CD4-positive, alpha-beta T cell (primary cell): ENCODE results near the gene ADAT3. TPM values are rescaled to one million over a fixed set of nuclear protein-coding genes. Genes with fewer than 3 reads are reported as not detected.

ENCODE experiments used
- ATAC-seq: fragments of 200-7000 bp; cut with Tn5 transposase; one replicate; pipeline ENCODE4 v1.10.0; 2022; ENCODE audit warnings: mild to moderate bottlenecking; ENCODE audit not compliant: poor library complexity
- CTCF ChIA-PET: fragments of 350-600 bp; sonication (Branson Sonifier 250); formaldehyde crosslinking; loops from one replicate; lab custom pipeline; 2021; ENCODE audit warnings: antibody characterized with exemption, inconsistent platforms; lab: Charles Lee
- POLR2A ChIA-PET: fragments of 350-600 bp; sonication (Branson Sonifier 250); formaldehyde crosslinking; loops from one replicate; lab custom pipeline; 2021; ENCODE audit warnings: antibody characterized with exemption, inconsistent platforms; lab: Charles Lee
- DNase-seq, 14 experiments: peaks; one replicate each; pipeline ENCODE4 v3.0.0-alpha.2; 2013 to 2020; ENCODE audit warnings: mixed read lengths in 2 of 14
- H3K27ac ChIP-seq, 2 donors: one replicate each; pipeline versions ENCODE4 v1.5.1 to v1.7.0; 2013; ENCODE audit warnings: low read length in 2 of 2, low read depth in 1 of 2, mild to moderate bottlenecking in 1 of 2
- H3K27me3 ChIP-seq, 2 experiments: 1 replicate in 1 of 2; 2 replicates in 1 of 2; pipeline versions ENCODE4 v1.6.1 to v1.7.0; 2013; ENCODE audit warnings: low read length in 2 of 2, control low read depth in 1 of 2, mild to moderate bottlenecking in 1 of 2, moderate library complexity in 1 of 2; ENCODE audit not compliant: insufficient read depth in 2 of 2, control insufficient read depth in 1 of 2
- H3K36me3 ChIP-seq: one replicate; pipeline ENCODE4 v1.6.1; 2013; ENCODE audit warnings: low read length, control low read depth; ENCODE audit not compliant: insufficient read depth
- H3K4me1 ChIP-seq: one replicate; pipeline ENCODE4 v1.6.1; 2013; ENCODE audit warnings: low read length, control low read depth; ENCODE audit not compliant: insufficient read depth
- H3K4me3 ChIP-seq: one replicate; pipeline ENCODE4 v1.5.1; 2013; ENCODE audit warnings: mild to moderate bottlenecking, low read length, moderate library complexity
- H3K9me3 ChIP-seq, 2 experiments: 1 replicate in 1 of 2; 2 replicates in 1 of 2; pipeline versions ENCODE4 v1.6.1 to v1.7.0; 2013; ENCODE audit warnings: low read length in 2 of 2, mild to moderate bottlenecking in 2 of 2, control low read depth in 1 of 2, moderate library complexity in 1 of 2; ENCODE audit not compliant: control insufficient read depth in 1 of 2, insufficient read depth in 1 of 2
- H3K27ac Mint-ChIP-seq: one replicate; pipeline ENCODE4 v1.8.0; 2020; ENCODE audit warnings: mixed read lengths
- H3K27me3 Mint-ChIP-seq: one replicate; pipeline ENCODE4 v1.8.0; 2021; ENCODE audit warnings: mixed read lengths
- H3K36me3 Mint-ChIP-seq: one replicate; pipeline ENCODE4 v1.8.0; 2021; ENCODE audit warnings: low read depth, mixed read lengths
- H3K4me1 Mint-ChIP-seq: one replicate; pipeline ENCODE4 v1.8.0; 2021; ENCODE audit warnings: low read depth, mixed read lengths
- H3K4me3 Mint-ChIP-seq: one replicate; pipeline ENCODE4 v1.8.0; 2020; ENCODE audit warnings: mild to moderate bottlenecking, mixed read lengths
- H3K9me3 Mint-ChIP-seq: one replicate; pipeline ENCODE4 v1.8.0; 2020; ENCODE audit warnings: mixed read lengths
- CTCF ChIP-seq: fragments of 200-600 bp; IDR thresholded peaks from one replicate; pipeline ENCODE4 v1.8.0; 2022; ENCODE audit warnings: antibody characterized with exemption, mild to moderate bottlenecking
- intact Hi-C, 2 experiments: fragments of 100-400 bp; cut with DNase I in 1 of 2; cut with micrococcal nuclease in 1 of 2; formaldehyde crosslinking; loops; one replicate each; pipeline versions ENCODE4 v1.15.1 to v1.9.0; 2023 to 2025; cut with DNase I, micrococcal nuclease
- total RNA-seq, 174 experiments: library from RNA in 2 of 174; stranded (reverse) in 2 of 174; gene quantifications; one replicate each; pipeline ENCODE4 v1.2.3 and lab custom pipeline; 2021 to 2026

ADAT3 gene
- total RNA-seq, 2 experiments from 2014 or later = 7.9 to 8.2 TPM

DNA sequence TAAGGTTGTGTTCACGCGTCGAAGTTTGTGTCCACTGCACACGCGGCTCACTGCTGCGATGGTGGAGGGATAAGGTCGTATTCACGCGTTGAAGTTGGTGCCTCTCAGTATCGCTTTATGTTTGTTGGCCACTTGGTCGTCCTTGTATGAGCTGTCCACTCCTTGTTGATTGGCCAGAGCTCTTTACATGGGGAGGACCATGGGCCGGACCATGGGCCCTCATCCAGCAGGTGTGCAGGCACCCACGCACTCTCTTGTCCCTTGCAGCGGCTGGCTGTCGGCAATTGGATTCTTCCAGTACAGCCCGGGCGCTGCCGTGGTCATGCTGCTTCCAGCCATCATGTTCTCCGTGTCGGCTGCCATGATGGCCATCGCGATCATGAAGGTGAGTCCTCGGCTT, 17.6 kb downstream of the ADAT3 start:
- Histone ChIP-seq H3K36me3 (peaks cover 22% of the 10 kb centered on the region), H3K4me1 (peaks cover 36% of the 10 kb centered on the region), H3K9me3 (no peaks in the 10 kb centered on the region), H3K27me3 (no peaks in the 10 kb centered on the region), H3K4me3 (no peak overlapping the region), H3K27ac (no peak overlapping the region)
- no peak overlapping the region for H3K27ac Mint-ChIP-seq
- H3K9me3 Mint-ChIP-seq = no peaks in the 10 kb centered on the region
- H3K4me3 Mint-ChIP-seq = no peak overlapping the region
- H3K27me3 Mint-ChIP-seq = no peaks in the 10 kb centered on the region
- CTCF ChIA-PET = interaction anchor here (1.3 kb wide), 1 partner anchor 10 kb away, joined by 5 read pairs; no protein-coding TSS in a partner anchor
- H3K4me1 Mint-ChIP-seq = peaks cover 8% of the 10 kb centered on the region
- DNase-seq = no peak
- no peaks in the 10 kb centered on the region for H3K36me3 Mint-ChIP-seq
- no peak for TF ChIP-seq CTCF
- ATAC-seq = no peak
- POLR2A ChIA-PET = interaction anchor here (0.5 to 0.8 kb wide), 2 partner anchors 17 to 77 kb away, joined by 3 to 4 read pairs; no protein-coding TSS in a partner anchor
- intact Hi-C loops = no loop called here

- POLR2A ChIA-PET = interaction anchor here (0.8 kb wide), 1 partner anchor 18 kb away, joined by 3 read pairs; no protein-coding TSS in a partner anchor
- intact Hi-C loops = no loop called here
- TF ChIP-seq CTCF = no peak
- CTCF ChIA-PET = interaction anchor here (1.3 kb wide), 1 partner anchor 9 kb away, joined by 5 read pairs; no protein-coding TSS in a partner anchor
- no peaks in the 10 kb centered on the region for H3K9me3 ChIP-seq
- no peak overlapping the region for H3K4me3 ChIP-seq
- DNase-seq (peak in 7 of 14 experiments; percentile 31 to 67 (median 42)), ATAC-seq (peak; percentile 78)
- Mint-ChIP-seq H3K4me3 (no peak overlapping the region), H3K36me3 (no peaks in the 10 kb centered on the region), H3K4me1 (peaks cover 12% of the 10 kb centered on the region), H3K27ac (no peak overlapping the region), H3K27me3 (no peaks in the 10 kb centered on the region), H3K9me3 (no peaks in the 10 kb centered on the region)
- no peak overlapping the region for H3K27ac ChIP-seq
- H3K4me1 ChIP-seq = peaks cover 42% of the 10 kb centered on the region
- peaks cover 17% of the 10 kb centered on the region for H3K36me3 ChIP-seq
- H3K27me3 ChIP-seq = no peaks in the 10 kb centered on the region
Observed at GRCh38 chr19:1923319-1923718, 18.1 kb downstream of the ADAT3 start.

DNA sequence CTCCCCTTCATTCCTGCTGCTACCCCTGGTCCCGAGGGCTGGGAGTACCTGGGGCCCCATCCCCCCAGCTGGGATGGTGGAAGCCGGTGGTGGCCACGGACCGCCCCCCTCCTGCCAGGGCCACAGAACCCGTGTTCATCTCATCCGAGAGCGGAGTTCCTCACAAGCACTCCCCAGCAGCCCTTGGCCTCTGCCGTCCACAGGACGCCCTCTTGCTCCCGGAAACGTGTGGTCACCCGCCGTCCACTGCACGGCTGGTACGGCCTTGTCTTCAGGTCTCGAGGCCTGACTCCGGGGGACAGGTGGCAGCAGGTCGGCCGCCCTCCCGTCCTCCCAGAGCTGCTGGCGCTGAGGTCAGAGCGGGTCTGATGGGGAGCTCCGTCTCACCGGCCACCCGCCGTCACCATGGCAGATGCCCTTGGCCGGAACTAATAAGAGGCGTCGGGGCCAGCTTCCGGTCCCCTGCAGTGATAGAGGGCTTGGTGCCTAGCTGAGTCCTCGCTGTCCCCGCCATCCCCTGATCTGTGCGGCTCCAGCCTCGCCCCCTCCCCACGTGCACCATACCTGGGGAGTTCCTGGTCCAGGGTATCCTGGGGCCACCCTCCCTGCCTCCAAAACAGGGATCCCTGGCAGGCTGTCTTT, 19.2 kb downstream of the ADAT3 start:
- H3K36me3 Mint-ChIP-seq = no peaks in the 10 kb centered on the region
- no peak overlapping the region for H3K4me3 Mint-ChIP-seq
- Histone ChIP-seq H3K4me3 (no peak overlapping the region), H3K36me3 (peaks cover 17% of the 10 kb centered on the region), H3K9me3 (no peaks in the 10 kb centered on the region), H3K4me1 (peaks cover 51% of the 10 kb centered on the region), H3K27ac (no peak overlapping the region), H3K27me3 (no peaks in the 10 kb centered on the region)
- no peak for DNase-seq
- H3K27me3 Mint-ChIP-seq = no peaks in the 10 kb centered on the region
- H3K9me3 Mint-ChIP-seq = no peaks in the 10 kb centered on the region
- no peak overlapping the region for H3K27ac Mint-ChIP-seq
- POLR2A ChIA-PET = no interaction called here
- ATAC-seq = no peak
- H3K4me1 Mint-ChIP-seq = peaks cover 18% of the 10 kb centered on the region
- intact Hi-C loops = no loop called here
- CTCF ChIA-PET = no interaction called here
- TF ChIP-seq CTCF = no peak
